Tibial artery (tissue), 4 donors: Measurements from ENCODE around the gene ZNF497.

Experiments used
- DNase-seq, 2 donors: peaks; one replicate each; pipeline ENCODE4 v3.0.0-alpha.2; 2019
- H3K27ac ChIP-seq, 2 donors: fragments of 200-600 bp; sonication (generic) in 1 of 2; 1 replicate in 1 of 2; 2 replicates in 1 of 2; pipeline ENCODE4 v1.5.1; 2018 to 2019; ENCODE audit warnings: mild to moderate bottlenecking in 1 of 2
- H3K27me3 ChIP-seq, 2 donors: fragments of 200-600 bp; sonication (generic) in 1 of 2; one replicate each; pipeline versions ENCODE4 v1.5.1 to v1.6.0; 2016 to 2019
- H3K36me3 ChIP-seq, 3 donors: fragments of 200-600 bp; sonication (generic) in 2 of 3; one replicate each; pipeline ENCODE4 v1.5.1; 2016 to 2019; ENCODE audit warnings: mild to moderate bottlenecking in 2 of 3
- H3K4me1 ChIP-seq, 4 donors: fragments of 200-600 bp; sonication (generic) in 2 of 4; 1 replicate in 3 of 4; 2 replicates in 1 of 4; pipeline ENCODE4 v1.5.1; 2016 to 2019
- H3K4me3 ChIP-seq, 2 donors: fragments of 200-600 bp; sonication (generic) in 1 of 2; 1 replicate in 1 of 2; 2 replicates in 1 of 2; pipeline ENCODE4 v1.5.1; 2018 to 2019; ENCODE audit warnings: mild to moderate bottlenecking in 2 of 2
- H3K9me3 ChIP-seq, 3 donors: fragments of 200-600 bp; sonication (generic) in 1 of 3; one replicate each; pipeline ENCODE4 v1.5.1; 2016 to 2019
- intact Hi-C: fragments of 100-400 bp; cut with DNase I; formaldehyde crosslinking; loops from one replicate; pipeline ENCODE4 v1.15.0; 2023; ENCODE audit warnings: low total_unique reads
- TF ChIP-seq, protein P1 (sequence below), 2 experiments: fragments of 200-600 bp in 1 of 2; fragments of 450-650 bp in 1 of 2; IDR thresholded peaks; one replicate each; pipeline ENCODE4 v1.5.1; 2017 to 2019; ENCODE audit warnings: antibody characterized with exemption in 2 of 2, mild to moderate bottlenecking in 1 of 2, moderate library complexity in 1 of 2

Gene ZNF497

GRCh38 chr19:58334691-58335249 lies 27.8 kb downstream of the ZNF497 start:
- Histone ChIP-seq H3K36me3 (peaks cover 39 to 55% (median 49%) of the 10 kb centered on the region in 3 donors), H3K4me3 (no peak overlapping the region), H3K27ac (no peak overlapping the region), H3K9me3 (peaks cover 0 to 12% (median 6%) of the 10 kb centered on the region in 3 donors), H3K27me3 (no peaks in the 10 kb centered on the region), H3K4me1 (no peaks in the 10 kb centered on the region)
- TF ChIP-seq, protein P1, sequence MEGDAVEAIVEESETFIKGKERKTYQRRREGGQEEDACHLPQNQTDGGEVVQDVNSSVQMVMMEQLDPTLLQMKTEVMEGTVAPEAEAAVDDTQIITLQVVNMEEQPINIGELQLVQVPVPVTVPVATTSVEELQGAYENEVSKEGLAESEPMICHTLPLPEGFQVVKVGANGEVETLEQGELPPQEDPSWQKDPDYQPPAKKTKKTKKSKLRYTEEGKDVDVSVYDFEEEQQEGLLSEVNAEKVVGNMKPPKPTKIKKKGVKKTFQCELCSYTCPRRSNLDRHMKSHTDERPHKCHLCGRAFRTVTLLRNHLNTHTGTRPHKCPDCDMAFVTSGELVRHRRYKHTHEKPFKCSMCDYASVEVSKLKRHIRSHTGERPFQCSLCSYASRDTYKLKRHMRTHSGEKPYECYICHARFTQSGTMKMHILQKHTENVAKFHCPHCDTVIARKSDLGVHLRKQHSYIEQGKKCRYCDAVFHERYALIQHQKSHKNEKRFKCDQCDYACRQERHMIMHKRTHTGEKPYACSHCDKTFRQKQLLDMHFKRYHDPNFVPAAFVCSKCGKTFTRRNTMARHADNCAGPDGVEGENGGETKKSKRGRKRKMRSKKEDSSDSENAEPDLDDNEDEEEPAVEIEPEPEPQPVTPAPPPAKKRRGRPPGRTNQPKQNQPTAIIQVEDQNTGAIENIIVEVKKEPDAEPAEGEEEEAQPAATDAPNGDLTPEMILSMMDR (IDR thresholded peaks at IDR 0.05): no peak
- DNase-seq: no peak
- intact Hi-C loops: no loop called here

DNA sequence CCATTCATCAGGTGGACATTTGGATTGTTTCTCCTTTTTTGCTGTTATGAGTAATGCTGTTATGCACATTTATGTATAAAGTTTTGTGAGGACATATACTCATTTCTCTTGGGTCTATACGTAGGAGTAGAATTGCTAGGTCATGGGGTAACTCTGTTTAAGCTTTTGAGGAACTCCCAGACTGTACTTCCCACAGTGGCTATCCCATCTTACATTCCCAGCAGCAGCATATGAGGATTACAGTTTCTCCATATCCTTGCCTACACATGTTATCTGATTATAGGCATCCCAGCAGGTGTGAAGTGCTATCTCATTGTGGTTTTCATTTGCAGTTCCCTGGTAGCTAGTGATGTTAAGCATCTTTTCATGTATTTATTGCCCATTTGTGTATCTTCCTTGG lies 29.9 kb downstream of the ZNF497 start:
- peaks cover 18 to 34% (median 28%) of the 10 kb centered on the region in 3 donors for H3K36me3 ChIP-seq
- intact Hi-C loops: no loop called here
- TF ChIP-seq, protein P1 (IDR thresholded peaks at IDR 0.05): no peak
- no peak for DNase-seq
- H3K4me1 ChIP-seq: peaks cover 0 to 14% (median 6%) of the 10 kb centered on the region in 4 donors
- H3K27ac ChIP-seq: no peak overlapping the region
- H3K9me3 ChIP-seq: no peaks in the 10 kb centered on the region
- H3K27me3 ChIP-seq: no peaks in the 10 kb centered on the region
- H3K4me3 ChIP-seq: no peak overlapping the region

DNA sequence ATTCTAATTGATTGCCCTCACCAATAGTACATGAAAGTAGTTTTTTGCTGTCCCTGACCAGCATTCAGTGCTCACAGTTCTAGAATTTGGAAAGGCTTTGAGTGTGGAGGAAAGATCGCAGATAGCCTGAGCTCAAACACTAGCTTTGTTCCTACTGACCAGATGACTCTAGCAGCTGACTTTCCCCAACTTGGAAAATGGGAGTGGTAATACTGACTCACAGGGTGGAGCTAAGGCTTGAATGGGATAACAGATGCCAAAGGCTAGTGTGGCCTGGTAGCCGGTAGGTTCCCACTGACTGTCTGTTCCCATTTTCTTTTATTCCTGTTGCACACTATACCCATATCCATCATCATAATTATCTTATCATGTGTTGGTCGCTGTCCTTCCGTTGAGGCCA lies 32.1 kb downstream of the ZNF497 start:
- intact Hi-C loops: no loop called here
- Histone ChIP-seq H3K27me3 (no peaks in the 10 kb centered on the region), H3K36me3 (peaks cover 10 to 14% (median 11%) of the 10 kb centered on the region in 3 donors), H3K4me1 (peaks cover 0 to 28% (median 19%) of the 10 kb centered on the region in 4 donors), H3K27ac (no peak overlapping the region), H3K4me3 (no peak overlapping the region), H3K9me3 (no peaks in the 10 kb centered on the region)
- TF ChIP-seq, protein P1 (IDR thresholded peaks at IDR 0.05): no peak
- DNase-seq: no peak

GRCh38 chr19:58328999-58329398 lies 33.6 kb downstream of the ZNF497 start:
- TF ChIP-seq, protein P1 (IDR thresholded peaks at IDR 0.05): no peak
- Histone ChIP-seq H3K4me3 (no peak overlapping the region), H3K4me1 (peaks cover 0 to 31% (median 21%) of the 10 kb centered on the region in 4 donors), H3K36me3 (no peaks in the 10 kb centered on the region), H3K27me3 (no peaks in the 10 kb centered on the region), H3K27ac (no peak overlapping the region), H3K9me3 (no peaks in the 10 kb centered on the region)
- DNase-seq: no peak
- intact Hi-C loops: no loop called here

- peaks cover 0 to 31% (median 21%) of the 10 kb centered on the region in 4 donors for H3K4me1 ChIP-seq
- TF ChIP-seq, protein P1 (IDR thresholded peaks at IDR 0.05): no peak
- intact Hi-C loops: no loop called here
- no peaks in the 10 kb centered on the region for H3K27me3 ChIP-seq
- H3K9me3 ChIP-seq: no peaks in the 10 kb centered on the region
- H3K27ac ChIP-seq: peak within 1 kb of the TSS; percentile 94 to 97
- H3K36me3 ChIP-seq: peaks cover 0 to 10% (median under 1%) of the 10 kb centered on the region in 3 donors
- DNase-seq: peak; percentile 98
- peak within 1 kb of the TSS; percentile 70 to 90 for H3K4me3 ChIP-seq
Observed at GRCh38 chr19:58326914-58327726, 35.4 kb downstream of the ZNF497 start, which contains the start of gene ZSCAN22. TSS of gene ZSCAN22 (plus strand) at chr19:58326994. CDS start at chr19:58334803, 7,809 bp downstream.
